Measurements from ENCODE around the gene ZNF74.

- TF ChIP-seq CTCF (IDR thresholded peaks at IDR 0.05 in 4 of 5, conservative IDR thresholded peaks at IDR 0.05 in 1 of 5) (no peak), POLR2A (IDR thresholded peaks at IDR 0.05) (no peak)
These were observed 6.8 kb downstream of the ZNF74 start for GRCh38 chr22:20400606-20401375.
